MCF 10A (cell line): ENCODE results near the gene ZMYND8. TPM values are rescaled to one million over a fixed set of nuclear protein-coding genes. Genes with fewer than 3 reads are reported as not detected.

ENCODE experiments used
- BruUV-seq: library from RNA; stranded (reverse); fragments of 400-500 nt; replicated peaks from 2 replicates; lab custom pipeline; 2021; lab: Mats Ljungman, UMichigan
- CTCF ChIA-PET: fragments of 300-600 bp; sonication (Branson Sonifier 250); formaldehyde crosslinking; extraction: SDS; loops from one replicate; lab custom pipeline; 2021; ENCODE audit warnings: antibody characterized with exemption, inconsistent platforms; lab: Yijun Ruan, JAX
- POLR2A ChIA-PET: fragments of 300-600, 350-650 bp; sonication (Branson Sonifier 250); formaldehyde crosslinking; extraction: SDS; loops from one replicate; lab custom pipeline; 2020; ENCODE audit warnings: antibody characterized with exemption, inconsistent platforms; lab: Yijun Ruan, JAX
- DNase-seq: peaks from one replicate; pipeline ENCODE4 v3.0.0-alpha.2; 2018; ENCODE audit not compliant: unreplicated experiment
- H3K27ac Mint-ChIP-seq: one replicate; pipeline ENCODE4 v1.8.0; 2022; ENCODE audit warnings: mild to moderate bottlenecking, low read depth, mixed read lengths; ENCODE audit not compliant: unreplicated experiment
- H3K27me3 Mint-ChIP-seq: one replicate; pipeline ENCODE4 v1.8.0; 2022; ENCODE audit warnings: mixed read lengths; ENCODE audit not compliant: insufficient read depth, unreplicated experiment
- H3K36me3 Mint-ChIP-seq: one replicate; pipeline ENCODE4 v1.8.0; 2022; ENCODE audit warnings: mild to moderate bottlenecking, moderate library complexity, mixed read lengths; ENCODE audit not compliant: insufficient read depth, unreplicated experiment
- H3K4me1 Mint-ChIP-seq: one replicate; pipeline ENCODE4 v1.8.0; 2022; ENCODE audit warnings: mixed read lengths; ENCODE audit not compliant: insufficient read depth, unreplicated experiment
- H3K4me3 Mint-ChIP-seq: one replicate; pipeline ENCODE4 v1.8.0; 2022; ENCODE audit warnings: mild to moderate bottlenecking, moderate library complexity, mixed read lengths; ENCODE audit not compliant: unreplicated experiment
- H3K9me3 Mint-ChIP-seq: one replicate; pipeline ENCODE4 v1.8.0; 2022; ENCODE audit warnings: mixed read lengths; ENCODE audit not compliant: unreplicated experiment
- CTCF ChIP-seq: fragments of 200-600 bp; IDR thresholded peaks from one replicate; pipeline ENCODE4 v1.8.0; 2022; ENCODE audit warnings: antibody characterized with exemption, mild to moderate bottlenecking; ENCODE audit not compliant: unreplicated experiment
- intact Hi-C: fragments of 100-400 bp; cut with micrococcal nuclease; formaldehyde crosslinking; loops from 2 replicates; pipeline ENCODE4 v1.14.1; 2022
- total RNA-seq: library from RNA; stranded (reverse); gene quantifications from 2 replicates; pipeline ENCODE4 v1.2.3, GENCODE V29; 2022

The ZMYND8 gene
- total RNA-seq, 1 experiment from 2014 or later = 127 TPM

DNA sequence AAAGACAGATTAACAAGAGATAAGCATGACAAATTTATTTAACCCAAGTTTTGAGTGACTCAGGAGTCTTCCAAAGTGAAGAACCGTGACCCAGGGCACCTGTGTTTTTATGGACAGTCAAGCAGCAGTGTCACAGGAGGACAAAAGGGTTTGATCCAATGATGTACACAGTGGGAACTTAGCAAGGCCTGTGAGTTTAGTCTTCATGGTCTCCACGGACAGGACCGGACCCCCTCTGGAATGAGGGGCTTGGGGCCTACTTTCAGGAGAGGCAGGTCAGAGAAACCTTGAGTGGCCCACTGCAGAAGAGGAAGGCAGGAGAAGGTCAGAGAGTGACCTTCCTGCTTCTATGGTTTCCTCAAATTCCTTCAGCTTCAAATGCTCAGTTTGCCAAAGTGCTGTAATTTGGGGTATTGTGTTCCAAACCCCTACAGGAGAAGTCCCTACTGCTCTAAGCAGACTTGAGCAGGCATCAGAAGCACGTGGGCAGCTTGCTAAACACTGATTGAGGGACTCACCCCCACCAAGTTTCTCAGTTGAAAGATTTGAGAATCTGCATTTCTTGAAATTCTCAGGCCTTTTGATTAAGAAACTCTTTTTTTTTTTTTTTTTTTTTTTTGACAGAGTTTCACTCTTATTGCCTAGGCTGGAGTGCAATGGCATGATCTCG lies 26.4 kb upstream of the ZMYND8 start:
- intact Hi-C loops = loop anchor here (5.0 kb wide), 1 partner anchor 66 kb away; no protein-coding TSS in a partner anchor
- POLR2A ChIA-PET = interaction anchor here (0.8 to 6.1 kb wide), 18 partner anchors 16 to 177 kb away, joined by 3 to 135 read pairs (median 4); partner anchors contain the start of genes NCOA3 and ZMYND8
- TF ChIP-seq CTCF = no peak
- no peaks in the 10 kb centered on the region for H3K27me3 Mint-ChIP-seq
- no peaks in the 10 kb centered on the region for H3K36me3 Mint-ChIP-seq
- no TSS peak for BruUV-seq
- H3K4me1 Mint-ChIP-seq = peaks cover 6% of the 10 kb centered on the region
- no peak for DNase-seq
- no peaks in the 10 kb centered on the region for H3K9me3 Mint-ChIP-seq
- H3K27ac Mint-ChIP-seq = no peak overlapping the region
- CTCF ChIA-PET = interaction anchor here (0.5 to 12.4 kb wide), 64 partner anchors 11 to 1238 kb away, joined by 3 to 581 read pairs (median 10); partner anchors contain the start of gene ZMYND8
- no peak overlapping the region for H3K4me3 Mint-ChIP-seq

DNA sequence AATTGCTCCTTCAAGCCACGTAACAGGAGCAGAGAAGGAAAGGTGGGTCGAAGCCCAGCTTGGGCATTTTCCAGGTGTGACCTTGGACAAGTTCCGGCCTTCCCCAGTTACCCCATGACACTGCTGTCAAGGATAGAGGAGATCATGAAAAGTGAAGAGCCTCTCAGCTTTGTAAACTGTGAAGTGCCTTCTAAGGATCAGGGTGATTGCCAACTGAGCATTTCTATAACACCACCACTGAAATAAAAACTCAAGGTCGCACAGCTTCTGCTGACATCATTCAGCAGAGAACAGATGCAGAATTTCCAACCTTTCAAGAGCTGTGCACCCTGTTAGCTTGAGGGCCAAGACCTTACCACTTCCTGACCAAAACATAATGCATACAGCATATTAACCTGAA lies 24.0 kb upstream of the ZMYND8 start:
- Mint-ChIP-seq H3K4me3 (no peak overlapping the region), H3K36me3 (no peaks in the 10 kb centered on the region), H3K27ac (no peak overlapping the region), H3K4me1 (peaks cover 14% of the 10 kb centered on the region), H3K9me3 (no peaks in the 10 kb centered on the region), H3K27me3 (no peaks in the 10 kb centered on the region)
- no peak for TF ChIP-seq CTCF
- intact Hi-C loops = loop anchor here (5.0 kb wide), 1 partner anchor 63 kb away; no protein-coding TSS in a partner anchor
- BruUV-seq = no TSS peak
- POLR2A ChIA-PET = interaction anchor here (0.6 to 6.1 kb wide), 6 partner anchors 21 to 107 kb away, joined by 3 to 135 read pairs (median 6); no protein-coding TSS in a partner anchor
- CTCF ChIA-PET = interaction anchor here (0.5 to 12.4 kb wide), 7 partner anchors 20 to 625 kb away, joined by 3 to 581 read pairs (median 82); no protein-coding TSS in a partner anchor
- DNase-seq = no peak

DNA sequence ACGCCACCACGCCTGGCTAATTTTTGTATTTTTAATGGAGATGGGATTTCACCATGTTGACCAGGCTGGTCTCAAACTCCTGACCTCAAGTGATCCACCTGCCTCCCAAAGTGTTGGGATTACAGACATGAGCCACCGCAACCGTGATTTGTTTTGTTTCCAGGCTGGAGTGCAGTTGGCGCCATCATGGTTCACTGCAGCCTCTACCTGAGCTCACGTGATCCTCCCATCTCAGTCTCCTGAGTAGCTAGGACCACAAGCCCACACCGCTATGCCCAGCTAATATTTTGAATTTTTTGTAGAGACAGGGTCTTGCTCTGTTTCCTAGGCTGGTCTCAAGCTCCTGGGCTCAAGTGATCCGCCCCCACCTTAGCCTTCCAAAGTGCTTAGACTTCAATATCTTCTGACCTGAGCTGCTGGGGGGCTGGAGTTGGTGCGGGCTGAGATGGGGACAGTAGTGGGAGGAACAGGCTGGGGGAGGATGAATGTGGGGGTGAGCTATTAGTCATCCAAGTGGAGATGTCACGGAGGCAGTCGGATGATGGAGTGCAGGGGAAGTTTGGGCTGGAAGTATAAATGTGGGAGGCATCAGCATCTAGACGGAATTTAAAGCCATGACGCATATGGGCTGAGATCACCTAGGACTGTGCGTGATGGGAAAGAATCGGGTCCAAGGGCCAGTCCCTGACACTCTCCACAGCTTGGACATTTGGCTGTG lies 23.1 kb upstream of the ZMYND8 start:
- ChIA-PET POLR2A (interaction anchor here (1.3 to 6.1 kb wide), 4 partner anchors 20 to 106 kb away, joined by 4 to 135 read pairs (median 30); no protein-coding TSS in a partner anchor), CTCF (interaction anchor here (0.6 to 12.4 kb wide), 9 partner anchors 19 to 624 kb away, joined by 3 to 581 read pairs (median 3); no protein-coding TSS in a partner anchor)
- Mint-ChIP-seq H3K4me3 (no peak overlapping the region), H3K27ac (no peak overlapping the region), H3K4me1 (peaks cover 14% of the 10 kb centered on the region), H3K27me3 (no peaks in the 10 kb centered on the region), H3K9me3 (no peaks in the 10 kb centered on the region), H3K36me3 (no peaks in the 10 kb centered on the region)
- DNase-seq = peak; percentile 63
- TF ChIP-seq CTCF = no peak
- no TSS peak for BruUV-seq
- intact Hi-C loops = loop anchor here (5.0 kb wide), 1 partner anchor 62 kb away; no protein-coding TSS in a partner anchor
